DOHH2 (cell line): ENCODE measurements around the gene RAP1GAP.

Source experiments
- CTCF ChIP-seq: fragments of 200-600 bp; sonication (generic); IDR thresholded peaks from one replicate; pipeline ENCODE4 v1.5.1; 2014; ENCODE audit warnings: antibody characterized with exemption, mild to moderate bottlenecking, low read depth, low read length; ENCODE audit not compliant: poor library complexity, severe bottlenecking
- EZH2phosphoT487 ChIP-seq: fragments of 200-600 bp; sonication (generic); IDR thresholded peaks from 2 replicates; pipeline ENCODE4 v1.6.1; 2017; ENCODE audit warnings: borderline replicate concordance, mild to moderate bottlenecking, antibody characterized with exemption, low read length, moderate library complexity, mixed read lengths

- TF ChIP-seq CTCF (no peak), EZH2phosphoT487 (no peak)
Observed at GRCh38 chr1:21700094-21700493, 30.9 kb upstream of the RAP1GAP start.
